Smooth muscle cell of the coronary artery (primary cell): Measurements from ENCODE around the gene EFCAB13. TPM values are rescaled to one million over a fixed set of nuclear protein-coding genes. Genes with fewer than 3 reads are reported as not detected.

Experiments
- total RNA-seq: library from RNA; depleted of rRNA; stranded (reverse); fragments of >200 nt; gene quantifications from 2 replicates; pipeline ENCODE4 v1.2.3, GENCODE V29; 2014; ENCODE audit warnings: low replicate concordance

The EFCAB13 gene
- 5.0 and 5.5 TPM in 2 replicates for total RNA-seq

GRCh38 chr17:47323382-47324223, at the start of gene EFCAB13:
Gene EFCAB13, plus strand, starts transcription at chr17:47323955. Its CDS starts 4,399 bp downstream, at chr17:47328354.

Other genes with a start within 250 kb of the EFCAB13 start
- 53.4 and 95.4 TPM in 2 replicates for gene CDC27, start 134.7 kb upstream of the EFCAB13 start, total RNA-seq
- gene MYL4, start 114.6 kb upstream of the EFCAB13 start, total RNA-seq: 0.08 and 1.1 TPM in 2 replicates
- 22.8 and 112 TPM in 2 replicates for gene ITGB3, start 70.1 kb upstream of the EFCAB13 start, total RNA-seq
- 65.4 and 129 TPM in 2 replicates for gene NPEPPS, start 207.2 kb downstream of the EFCAB13 start, total RNA-seq